Measurements from ENCODE around the gene TRAPPC11. TPM values are rescaled to one million over a fixed set of nuclear protein-coding genes. Genes with fewer than 3 reads are reported as not detected.

The TRAPPC11 gene
- total and polyA plus RNA-seq, 9 of the 15 experiments (the other 6 are each of a cell fraction or from before 2014, with no cell fraction given) = 11.6 to 49.0 (median 28.7) TPM

GRCh38 chr4:183636923-183637322 lies 22.2 kb upstream of the TRAPPC11 start:
- Histone ChIP-seq H3K4me2 (ENCODE audit: insufficient read depth, low read length) (no peak overlapping the region), H4K20me1 (replicated peaks; ENCODE audit: control insufficient read depth, insufficient read depth, low read length) (no peaks in the 10 kb centered on the region), H3K79me2 (ENCODE audit: control insufficient read depth, insufficient read depth, low read length) (no peaks in the 10 kb centered on the region), H3K27ac (ENCODE audit: extremely low read depth, low read depth, low read length) (no peak overlapping the region), H3K9me1 (ENCODE audit: control insufficient read depth, insufficient read depth, low read length) (peaks cover 4% of the 10 kb centered on the region), H3K9me3 (replicated peaks; ENCODE audit: control insufficient read depth, insufficient read depth, low read depth, low read length) (no peaks in the 10 kb centered on the region), H3K27me3 (ENCODE audit: control insufficient read depth in 2 of 2, insufficient read depth in 2 of 2, low read length in 2 of 2) (no peaks in the 10 kb centered on the region), H3K4me1 (replicated peaks in 1 of 2; ENCODE audit: control insufficient read depth in 2 of 2, insufficient read depth in 2 of 2, low read length in 2 of 2) (peaks cover 5 to 6% of the 10 kb centered on the region in 2 experiments; a peak in 3 of 5 replicates), H2AFZ (ENCODE audit: low read depth, low read length) (no peak overlapping the region), H3K9ac (ENCODE audit: insufficient read depth in 1 of 2, low read depth in 2 of 2, low read length in 2 of 2) (no peak overlapping the region), H3K4me3 (no peak overlapping the region), H3K36me3 (ENCODE audit: control insufficient read depth, insufficient read depth, low read length) (peaks cover 4% of the 10 kb centered on the region; the same call in 1 of the 3 replicates)
- ATAC-seq (no peak), FAIRE-seq (no peak), DNase-seq (ENCODE audit: extremely low read depth in 1 of 4, low spot score in 3 of 4) (no peak)
- no peak for TF ChIP-seq ILK (tag; IDR thresholded peaks at IDR 0.05; ENCODE audit: borderline replicate concordance, low read depth)
- no peak for TF ChIP-seq HDAC3 (IDR thresholded peaks at IDR 0.05; ENCODE audit: borderline replicate concordance, partially characterized antibody)
- TF ChIP-seq KLF13 (tag; IDR thresholded peaks at IDR 0.05; ENCODE audit: borderline replicate concordance, low read depth) = no peak
- TF ChIP-seq SUPT5H (IDR thresholded peaks at IDR 0.05) = no peak
- no peak for TF ChIP-seq ZBTB17 (CRISPR knock-in tag; IDR thresholded peaks at IDR 0.05)
- no peak for TF ChIP-seq ZC3H11A (IDR thresholded peaks at IDR 0.05; ENCODE audit: low read depth, low read length)
- no peak for TF ChIP-seq ZSCAN29 (IDR thresholded peaks at IDR 0.05)
- TF ChIP-seq MCM3 (IDR thresholded peaks at IDR 0.05) = no peak
- TF ChIP-seq OTX1 (CRISPR knock-in tag; IDR thresholded peaks at IDR 0.05) = no peak
- no peak for TF ChIP-seq PCBP1 (IDR thresholded peaks at IDR 0.05; ENCODE audit: low read depth, low read length, poor library complexity, severe bottlenecking)
- no peak for TF ChIP-seq TAL1 (IDR thresholded peaks at IDR 0.05)
- no peak for TF ChIP-seq FIP1L1 (IDR thresholded peaks at IDR 0.05; ENCODE audit: low read depth, low read length, poor library complexity, severe bottlenecking)
- TF ChIP-seq ZBTB2 (IDR thresholded peaks at IDR 0.05) = no peak
- ChIA-PET CTCF (ENCODE audit: low intra/inter-chr PET ratio) (no interaction called here), POLR2A (interaction anchor here (1.1 kb wide), 1 partner anchor 10 kb away, joined by 3 read pairs; no protein-coding TSS in a partner anchor)
- WGBS (ENCODE audit: insufficient coverage, low coverage, missing lambda C conversion rate) = 26% methylated on average over 4 of the region's 5 CpGs
- in situ Hi-C loops (cut with MboI) (no loop called here), intact Hi-C loops (cut with micrococcal nuclease) (no loop called here)
- no TSS peak for BruUV-seq (replicated peaks)
